ENCODE results near the gene ACCSL. TPM values are rescaled to one million over a fixed set of nuclear protein-coding genes. Genes with fewer than 3 reads are reported as not detected.

Gene ACCSL
- total RNA-seq, 1 donor from 2014 or later: not detected

DNA sequence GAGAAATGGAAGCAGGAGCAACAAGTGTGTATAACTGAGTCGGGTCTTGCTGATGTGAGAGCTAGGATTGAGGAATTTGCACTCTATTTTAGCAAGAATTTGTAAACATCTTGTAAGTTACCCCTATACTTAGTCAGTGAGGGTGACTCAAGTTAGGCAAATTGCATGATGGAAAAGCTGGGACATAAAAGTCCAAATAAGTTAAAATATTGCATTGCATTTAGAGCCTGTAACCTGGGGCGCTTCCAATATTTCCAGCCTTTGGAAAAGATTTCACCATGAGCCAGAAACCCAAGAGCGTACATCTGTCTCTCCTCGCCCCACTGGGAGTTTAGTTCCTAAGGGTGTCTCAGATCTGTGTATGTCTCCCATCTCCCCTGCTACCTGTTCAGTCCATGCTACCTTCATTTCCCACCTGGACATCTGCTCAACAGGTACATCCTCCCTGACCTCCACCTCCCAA lies 37.0 kb upstream of the ACCSL start:
- Mint-ChIP-seq H3K4me1 (ENCODE audit: low read depth) (no peaks in the 10 kb centered on the region), H3K9me3 (no peaks in the 10 kb centered on the region), H3K4me3 (ENCODE audit: low read depth) (no peak overlapping the region), H3K36me3 (ENCODE audit: low read depth) (no peaks in the 10 kb centered on the region), H3K27ac (no peak overlapping the region), H3K27me3 (ENCODE audit: low read depth) (no peaks in the 10 kb centered on the region)
- no peak for DNase-seq (ENCODE audit: low spot score)
- intact Hi-C loops (cut with micrococcal nuclease): no loop called here

DNA sequence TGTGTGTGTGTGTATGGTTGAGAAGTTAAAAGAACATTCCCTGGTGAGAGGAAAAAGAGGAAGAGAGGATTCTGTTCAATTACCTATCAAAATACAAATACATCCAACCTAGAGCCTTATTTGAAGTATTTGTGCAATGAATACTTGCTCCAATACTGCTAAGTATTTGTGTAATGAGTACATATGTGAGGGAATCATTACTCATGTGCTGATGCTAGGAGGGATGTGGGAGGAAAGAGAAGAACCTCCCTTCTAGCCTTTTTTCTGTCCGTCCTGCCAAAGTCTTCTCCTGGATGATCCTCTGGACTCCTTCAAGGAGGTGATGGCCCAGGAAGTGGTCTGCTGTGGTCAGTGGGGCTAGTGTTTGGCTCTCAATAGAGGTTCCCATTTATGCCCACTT lies 36.0 kb upstream of the ACCSL start:
- Mint-ChIP-seq H3K27me3 (ENCODE audit: low read depth) (no peaks in the 10 kb centered on the region), H3K4me3 (ENCODE audit: low read depth) (no peak overlapping the region), H3K27ac (no peak overlapping the region), H3K4me1 (ENCODE audit: low read depth) (peaks cover under 1% of the 10 kb centered on the region), H3K9me3 (no peaks in the 10 kb centered on the region), H3K36me3 (ENCODE audit: low read depth) (no peaks in the 10 kb centered on the region)
- no peak for DNase-seq (ENCODE audit: low spot score)
- intact Hi-C loops (cut with micrococcal nuclease): no loop called here

DNA sequence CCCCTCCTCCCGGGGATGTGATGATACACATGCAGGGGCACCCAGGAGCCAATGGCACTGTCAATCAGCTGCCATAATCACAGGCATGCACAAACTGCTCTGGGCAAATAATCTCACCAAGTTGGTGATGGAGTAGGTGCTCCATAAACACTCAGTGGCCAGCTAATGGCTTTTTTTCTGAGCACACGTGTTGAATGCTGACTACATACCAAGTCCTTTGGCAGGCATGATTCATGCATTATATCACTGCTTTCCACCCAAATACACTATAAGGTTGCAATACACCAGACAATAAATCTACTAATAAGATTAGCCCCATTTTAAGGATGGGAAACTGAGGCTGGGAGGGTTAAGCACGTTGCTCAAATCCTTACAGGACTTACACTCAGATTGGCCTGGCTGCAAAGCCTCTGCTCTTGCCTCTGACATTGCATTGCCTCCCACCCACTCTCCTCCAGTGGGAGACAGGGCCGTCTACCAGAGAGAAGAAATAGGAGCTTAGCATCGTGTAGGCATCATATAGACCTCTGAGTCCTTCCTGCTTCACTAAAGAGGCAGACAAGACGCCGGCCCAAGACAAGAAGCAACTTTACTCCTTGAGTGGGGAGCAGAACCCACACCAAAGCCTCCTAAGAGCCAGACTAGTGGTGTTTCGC lies 32.7 kb upstream of the ACCSL start:
- no peak overlapping the region for H3K4me3 Mint-ChIP-seq (ENCODE audit: low read depth)
- intact Hi-C loops (cut with micrococcal nuclease): no loop called here
- no peaks in the 10 kb centered on the region for H3K9me3 Mint-ChIP-seq
- no peaks in the 10 kb centered on the region for H3K36me3 Mint-ChIP-seq (ENCODE audit: low read depth)
- H3K27me3 Mint-ChIP-seq (ENCODE audit: low read depth): peaks cover 13% of the 10 kb centered on the region
- H3K27ac Mint-ChIP-seq: no peak overlapping the region
- peaks cover 3% of the 10 kb centered on the region for H3K4me1 Mint-ChIP-seq (ENCODE audit: low read depth)
- no peak for DNase-seq (ENCODE audit: low spot score)

DNA sequence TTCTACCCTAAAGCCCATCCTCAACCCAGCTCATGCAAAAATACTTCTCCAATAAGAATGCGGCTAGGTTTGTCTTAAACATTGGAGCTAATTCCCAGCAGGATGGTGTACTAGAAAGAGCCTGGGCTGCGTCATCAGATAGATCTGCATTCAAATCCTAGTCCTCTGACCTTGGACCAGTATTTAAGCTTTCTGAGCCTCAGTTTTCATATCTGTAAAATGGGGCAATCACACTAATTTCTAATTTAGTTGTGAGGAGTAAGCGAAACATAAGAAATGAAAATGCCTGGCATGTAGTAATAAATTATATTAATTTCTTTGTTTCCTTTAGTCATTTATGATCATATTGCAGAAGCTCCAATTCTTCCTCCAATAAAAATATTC lies 32.2 kb upstream of the ACCSL start:
- no peak overlapping the region for H3K27ac Mint-ChIP-seq

DNA sequence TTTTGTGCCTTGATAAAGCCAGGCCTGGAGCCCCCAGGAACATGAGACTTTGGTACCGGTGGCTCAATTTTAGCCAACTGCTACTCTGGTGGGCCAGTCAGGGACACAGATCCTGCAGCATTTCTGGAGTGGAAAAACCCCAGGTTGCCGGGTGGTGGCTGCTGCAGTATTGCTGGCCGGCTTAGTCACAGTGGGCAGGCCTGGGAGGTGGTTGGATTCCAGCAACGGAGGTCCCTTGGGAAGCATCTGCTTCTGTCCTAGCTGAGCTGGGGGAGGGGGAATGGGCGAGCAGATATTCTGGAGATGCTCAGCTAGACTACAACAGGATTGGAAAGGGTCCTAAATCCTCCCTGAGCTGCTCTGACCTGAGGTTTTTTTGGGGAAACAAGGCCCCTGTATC lies 31.6 kb upstream of the ACCSL start:
- DNase-seq (ENCODE audit: low spot score): no peak
- Mint-ChIP-seq H3K9me3 (no peaks in the 10 kb centered on the region), H3K27ac (no peak overlapping the region), H3K27me3 (ENCODE audit: low read depth) (peaks cover 19% of the 10 kb centered on the region), H3K4me3 (ENCODE audit: low read depth) (no peak overlapping the region), H3K4me1 (ENCODE audit: low read depth) (peaks cover 3% of the 10 kb centered on the region), H3K36me3 (ENCODE audit: low read depth) (no peaks in the 10 kb centered on the region)
- intact Hi-C loops (cut with micrococcal nuclease): no loop called here

More for the DNA sequence above, 32.2 kb upstream of the ACCSL start:
- Mint-ChIP-seq H3K9me3 (no peaks in the 10 kb centered on the region), H3K4me1 (ENCODE audit: low read depth) (peaks cover 3% of the 10 kb centered on the region), H3K36me3 (ENCODE audit: low read depth) (no peaks in the 10 kb centered on the region), H3K4me3 (ENCODE audit: low read depth) (no peak overlapping the region), H3K27me3 (ENCODE audit: low read depth) (peaks cover 14% of the 10 kb centered on the region)
- intact Hi-C loops (cut with micrococcal nuclease): no loop called here
- DNase-seq (ENCODE audit: low spot score): no peak

DNA sequence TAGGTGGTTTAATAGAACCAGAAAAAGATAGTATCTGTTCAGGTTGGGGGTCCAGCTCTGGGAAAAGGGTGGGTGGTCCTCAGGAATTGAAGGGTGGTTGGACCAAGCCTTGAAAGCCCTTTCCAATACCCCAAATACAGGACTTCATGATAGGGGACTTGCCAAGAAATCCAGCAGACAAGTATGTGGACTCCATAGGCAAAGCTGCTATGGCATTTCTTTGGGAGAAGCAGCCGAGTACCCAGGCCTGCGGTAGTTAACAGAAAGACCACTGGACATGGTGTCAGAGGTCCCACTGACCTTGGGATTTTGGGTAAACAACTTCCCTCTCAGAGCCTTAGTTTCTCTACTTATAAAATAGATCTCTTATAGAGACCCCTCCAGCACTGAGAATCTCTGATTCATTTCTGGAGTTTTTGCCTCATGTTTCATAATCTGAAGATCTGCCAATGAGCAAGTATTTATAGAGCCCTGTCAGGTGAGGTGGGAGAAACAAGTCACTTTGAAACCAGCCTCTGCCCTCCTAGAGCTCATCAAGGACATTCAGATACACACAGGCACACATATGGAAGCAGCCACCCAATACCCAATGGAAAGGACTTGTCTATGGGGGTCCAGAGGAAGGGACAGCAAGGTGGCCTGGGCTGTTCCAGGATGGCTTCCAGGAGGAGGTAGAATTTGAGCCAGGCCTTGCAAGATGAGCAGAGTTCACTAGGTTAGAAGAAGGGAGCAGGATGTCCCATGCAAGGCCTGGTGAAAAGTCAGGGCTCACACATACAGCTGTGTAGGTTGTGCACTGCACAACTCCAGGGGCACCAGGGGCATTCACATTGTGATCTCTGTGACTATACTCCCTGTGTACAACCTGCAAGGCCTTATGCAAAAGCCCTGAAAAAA lies 31.0 kb upstream of the ACCSL start:
- H3K4me1 Mint-ChIP-seq (ENCODE audit: low read depth): peaks cover 3% of the 10 kb centered on the region
- H3K27me3 Mint-ChIP-seq (ENCODE audit: low read depth): peaks cover 22% of the 10 kb centered on the region
- intact Hi-C loops (cut with micrococcal nuclease): no loop called here
- H3K36me3 Mint-ChIP-seq (ENCODE audit: low read depth): no peaks in the 10 kb centered on the region
- H3K4me3 Mint-ChIP-seq (ENCODE audit: low read depth): no peak overlapping the region
- DNase-seq (ENCODE audit: low spot score): no peak
- no peak overlapping the region for H3K27ac Mint-ChIP-seq
- no peaks in the 10 kb centered on the region for H3K9me3 Mint-ChIP-seq

DNA sequence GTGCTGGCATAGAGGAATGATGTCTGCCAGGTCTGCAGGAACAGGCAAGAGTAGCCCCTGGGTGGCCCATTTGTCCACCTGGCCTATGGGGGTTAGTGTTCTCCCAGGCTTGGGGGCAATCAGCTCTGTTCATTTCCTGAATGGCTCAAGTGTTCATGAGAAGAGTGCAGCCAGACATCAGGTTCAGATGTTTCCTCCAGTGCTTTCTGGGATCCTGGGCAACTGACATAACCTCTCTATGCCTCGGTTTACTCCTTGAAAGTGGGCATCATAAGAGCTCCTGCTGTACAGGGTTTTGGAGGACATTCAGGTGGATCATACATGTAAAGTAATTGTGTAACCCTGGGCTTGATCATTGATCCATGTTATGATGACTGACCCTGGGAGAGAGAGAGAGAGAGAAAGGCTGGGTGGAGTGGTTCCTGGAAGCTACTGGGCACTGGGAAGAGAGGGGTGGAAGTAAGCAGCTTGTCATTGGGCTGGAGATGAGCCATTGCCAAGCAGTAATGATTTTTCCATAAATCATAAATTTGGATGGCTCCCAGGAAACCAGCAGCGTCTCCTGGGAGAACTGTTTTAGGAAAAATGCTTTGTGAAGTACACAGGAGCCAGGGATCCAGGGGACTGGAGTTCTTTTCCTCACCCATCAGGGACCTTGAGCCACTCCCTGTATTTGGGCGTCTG lies 30.2 kb upstream of the ACCSL start:
- H3K4me1 Mint-ChIP-seq (ENCODE audit: low read depth): peaks cover 3% of the 10 kb centered on the region
- no peaks in the 10 kb centered on the region for H3K36me3 Mint-ChIP-seq (ENCODE audit: low read depth)
- H3K9me3 Mint-ChIP-seq: no peaks in the 10 kb centered on the region
- DNase-seq (ENCODE audit: low spot score): no peak
- H3K27ac Mint-ChIP-seq: no peak overlapping the region
- peaks cover 24% of the 10 kb centered on the region for H3K27me3 Mint-ChIP-seq (ENCODE audit: low read depth)
- H3K4me3 Mint-ChIP-seq (ENCODE audit: low read depth): no peak overlapping the region
- intact Hi-C loops (cut with micrococcal nuclease): no loop called here

DNA sequence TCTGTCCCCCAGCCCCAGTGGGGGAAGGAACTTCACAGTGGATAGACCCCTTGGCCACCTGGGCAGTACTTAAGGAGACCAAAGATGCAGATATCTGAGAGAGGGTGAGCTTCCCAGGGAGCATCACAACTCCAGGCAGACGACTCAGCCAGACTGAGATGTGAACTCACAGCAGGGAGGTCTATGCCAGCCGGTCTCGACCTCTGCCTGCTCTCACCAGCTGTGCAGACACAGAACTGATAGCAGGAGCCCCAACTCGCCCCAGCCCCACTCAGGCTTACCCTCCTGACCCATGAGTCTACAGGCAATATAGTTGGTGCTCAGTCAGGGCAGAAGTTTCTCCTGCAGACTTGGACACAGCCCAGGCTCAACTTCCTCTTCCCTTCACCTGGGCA lies 29.7 kb upstream of the ACCSL start:
- H3K9me3 Mint-ChIP-seq: no peaks in the 10 kb centered on the region
- H3K27ac Mint-ChIP-seq: no peak overlapping the region
- H3K27me3 Mint-ChIP-seq (ENCODE audit: low read depth): peaks cover 24% of the 10 kb centered on the region
- DNase-seq (ENCODE audit: low spot score): no peak
- H3K36me3 Mint-ChIP-seq (ENCODE audit: low read depth): no peaks in the 10 kb centered on the region
- peaks cover 3% of the 10 kb centered on the region for H3K4me1 Mint-ChIP-seq (ENCODE audit: low read depth)
- no peak overlapping the region for H3K4me3 Mint-ChIP-seq (ENCODE audit: low read depth)
- intact Hi-C loops (cut with micrococcal nuclease): no loop called here

DNA sequence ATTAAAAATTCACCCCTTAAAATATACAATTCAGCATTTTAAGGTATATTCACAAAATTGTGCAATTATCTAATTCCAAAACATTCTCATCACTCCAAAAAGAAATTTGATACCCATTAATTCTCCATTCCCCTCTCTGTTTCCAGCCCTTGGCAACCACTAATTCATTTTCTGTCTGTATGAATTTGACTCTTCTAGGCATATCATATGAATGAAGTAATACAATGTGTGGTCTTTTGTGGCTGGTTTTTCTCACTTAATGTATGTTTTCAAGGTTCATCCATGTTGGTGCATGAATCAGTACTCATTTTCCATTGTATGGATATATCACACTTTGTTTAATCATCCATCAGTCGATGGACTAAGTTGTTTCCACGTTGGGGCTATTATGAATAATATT lies 29.0 kb upstream of the ACCSL start:
- Mint-ChIP-seq H3K9me3 (no peaks in the 10 kb centered on the region), H3K27ac (no peak overlapping the region), H3K27me3 (ENCODE audit: low read depth) (peaks cover 26% of the 10 kb centered on the region), H3K36me3 (ENCODE audit: low read depth) (no peaks in the 10 kb centered on the region), H3K4me1 (ENCODE audit: low read depth) (peaks cover 3% of the 10 kb centered on the region), H3K4me3 (ENCODE audit: low read depth) (no peak overlapping the region)
- intact Hi-C loops (cut with micrococcal nuclease): no loop called here
- DNase-seq (ENCODE audit: low spot score): no peak

DNA sequence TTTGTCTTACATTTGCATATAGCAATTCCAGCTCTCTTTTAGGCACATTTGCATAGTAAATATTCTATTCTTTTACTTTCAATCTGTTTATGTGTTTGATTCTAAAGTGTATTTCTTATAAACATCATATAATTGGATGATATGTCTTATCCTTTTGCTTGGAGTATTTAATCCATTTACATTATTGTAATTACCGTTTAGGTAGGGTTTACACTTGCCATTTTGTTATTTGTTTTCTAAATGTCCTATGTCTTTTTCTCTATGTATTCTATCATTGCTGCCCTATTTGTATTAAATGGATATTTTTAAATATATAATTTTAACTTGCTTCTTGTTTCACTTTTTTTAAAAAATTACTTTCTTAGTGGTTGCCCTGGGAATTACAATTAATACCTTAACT lies 22.8 kb upstream of the ACCSL start:
- no peak for DNase-seq (ENCODE audit: low spot score)
- H3K4me3 Mint-ChIP-seq (ENCODE audit: low read depth): no peak overlapping the region
- peaks cover 25% of the 10 kb centered on the region for H3K27me3 Mint-ChIP-seq (ENCODE audit: low read depth)
- no peak overlapping the region for H3K27ac Mint-ChIP-seq
- no peaks in the 10 kb centered on the region for H3K4me1 Mint-ChIP-seq (ENCODE audit: low read depth)
- intact Hi-C loops (cut with micrococcal nuclease): no loop called here
- peaks cover 5% of the 10 kb centered on the region for H3K9me3 Mint-ChIP-seq
- H3K36me3 Mint-ChIP-seq (ENCODE audit: low read depth): no peaks in the 10 kb centered on the region

DNA sequence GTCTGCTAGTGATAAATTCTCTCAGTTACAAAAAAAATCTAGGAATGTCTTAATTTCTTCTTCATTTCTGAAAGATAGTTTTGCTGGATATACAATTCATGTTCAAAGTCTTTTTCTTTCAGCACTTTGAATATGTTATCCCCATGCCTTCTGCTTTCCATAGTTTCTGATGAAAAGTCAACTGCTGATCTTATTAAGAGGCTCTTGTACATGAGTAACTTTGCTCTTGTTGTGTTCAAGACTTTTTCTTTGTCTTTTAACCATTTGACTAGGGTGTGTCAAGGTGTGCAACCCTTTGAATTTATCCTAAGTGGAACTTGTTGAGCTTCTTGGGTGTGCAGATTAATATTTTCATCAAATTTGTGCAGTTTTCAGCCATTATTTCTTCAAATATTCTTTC lies 22.1 kb upstream of the ACCSL start:
- Mint-ChIP-seq H3K27ac (no peak overlapping the region), H3K4me3 (ENCODE audit: low read depth) (no peak overlapping the region), H3K9me3 (peaks cover 5% of the 10 kb centered on the region), H3K4me1 (ENCODE audit: low read depth) (no peaks in the 10 kb centered on the region), H3K36me3 (ENCODE audit: low read depth) (no peaks in the 10 kb centered on the region), H3K27me3 (ENCODE audit: low read depth) (peaks cover 21% of the 10 kb centered on the region)
- intact Hi-C loops (cut with micrococcal nuclease): no loop called here
- DNase-seq (ENCODE audit: low spot score): no peak

DNA sequence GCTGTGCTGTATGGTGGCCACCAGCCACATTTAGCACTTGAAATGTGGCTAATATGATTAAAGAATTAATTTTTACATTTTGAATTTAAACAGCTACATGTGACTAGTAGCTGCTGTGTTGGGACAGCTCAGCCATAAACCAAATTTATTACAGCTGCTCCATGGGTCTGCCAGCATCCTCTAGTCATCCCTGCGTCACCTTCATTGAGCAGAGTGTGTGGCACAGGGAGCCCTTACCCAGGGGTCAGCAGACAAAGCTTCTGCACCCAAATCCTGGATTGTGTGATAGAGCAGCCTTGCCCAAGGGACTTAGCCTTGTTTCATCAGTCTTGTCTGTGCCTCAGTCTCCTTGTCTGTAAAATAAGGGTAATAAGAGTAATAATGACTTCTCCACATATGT lies 19.4 kb upstream of the ACCSL start:
- no peaks in the 10 kb centered on the region for H3K4me1 Mint-ChIP-seq (ENCODE audit: low read depth)

More for the DNA sequence above, 19.4 kb upstream of the ACCSL start:
- intact Hi-C loops (cut with micrococcal nuclease): no loop called here
- Mint-ChIP-seq H3K27me3 (ENCODE audit: low read depth) (peaks cover 13% of the 10 kb centered on the region), H3K4me3 (ENCODE audit: low read depth) (no peak overlapping the region), H3K27ac (no peak overlapping the region), H3K36me3 (ENCODE audit: low read depth) (no peaks in the 10 kb centered on the region), H3K9me3 (peaks cover 5% of the 10 kb centered on the region)
- no peak for DNase-seq (ENCODE audit: low spot score)
